A673 (cell line): ENCODE measurements around the gene WRAP53.

Source experiments
- EZH2 ChIP-seq: fragments of 200-600 bp; sonication (generic); IDR thresholded peaks from 2 replicates; pipeline ENCODE4 v1.6.1; 2017; ENCODE audit warnings: borderline replicate concordance, low read depth, mild to moderate bottlenecking, mixed read lengths, antibody characterized with exemption, low read length; ENCODE audit not compliant: poor library complexity, severe bottlenecking
- TF ChIP-seq, protein P1 (sequence below): fragments of 300-800, 200-600 bp; sonication (generic); conservative IDR thresholded peaks from 2 replicates; pipeline ENCODE4 v1.5.1; 2017; ENCODE audit warnings: low read depth, mild to moderate bottlenecking, antibody characterized with exemption, low read length, moderate library complexity, mixed read lengths

DNA sequence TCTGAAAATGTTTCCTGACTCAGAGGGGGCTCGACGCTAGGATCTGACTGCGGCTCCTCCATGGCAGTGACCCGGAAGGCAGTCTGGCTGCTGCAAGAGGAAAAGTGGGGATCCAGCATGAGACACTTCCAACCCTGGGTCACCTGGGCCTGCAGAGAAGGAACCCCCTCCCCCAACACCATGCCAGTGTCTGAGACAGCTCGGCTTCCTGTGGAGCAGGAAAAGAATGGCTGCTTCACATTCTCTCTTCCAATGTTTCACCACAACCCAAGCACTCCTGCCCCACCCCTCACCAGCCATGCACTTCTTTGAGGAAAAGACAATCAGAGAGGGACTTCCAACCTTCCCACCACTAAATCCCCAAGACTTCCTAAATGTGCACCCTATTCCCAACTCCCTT lies 11.7 kb upstream of the WRAP53 start:
- TF ChIP-seq, protein P1, sequence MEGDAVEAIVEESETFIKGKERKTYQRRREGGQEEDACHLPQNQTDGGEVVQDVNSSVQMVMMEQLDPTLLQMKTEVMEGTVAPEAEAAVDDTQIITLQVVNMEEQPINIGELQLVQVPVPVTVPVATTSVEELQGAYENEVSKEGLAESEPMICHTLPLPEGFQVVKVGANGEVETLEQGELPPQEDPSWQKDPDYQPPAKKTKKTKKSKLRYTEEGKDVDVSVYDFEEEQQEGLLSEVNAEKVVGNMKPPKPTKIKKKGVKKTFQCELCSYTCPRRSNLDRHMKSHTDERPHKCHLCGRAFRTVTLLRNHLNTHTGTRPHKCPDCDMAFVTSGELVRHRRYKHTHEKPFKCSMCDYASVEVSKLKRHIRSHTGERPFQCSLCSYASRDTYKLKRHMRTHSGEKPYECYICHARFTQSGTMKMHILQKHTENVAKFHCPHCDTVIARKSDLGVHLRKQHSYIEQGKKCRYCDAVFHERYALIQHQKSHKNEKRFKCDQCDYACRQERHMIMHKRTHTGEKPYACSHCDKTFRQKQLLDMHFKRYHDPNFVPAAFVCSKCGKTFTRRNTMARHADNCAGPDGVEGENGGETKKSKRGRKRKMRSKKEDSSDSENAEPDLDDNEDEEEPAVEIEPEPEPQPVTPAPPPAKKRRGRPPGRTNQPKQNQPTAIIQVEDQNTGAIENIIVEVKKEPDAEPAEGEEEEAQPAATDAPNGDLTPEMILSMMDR, result no peak
- no peak for TF ChIP-seq EZH2
